ENCODE results near the gene SMIM17. TPM values are rescaled to one million over a fixed set of nuclear protein-coding genes. Genes with fewer than 3 reads are reported as not detected.
A peak's percentile ranks its signal among the peaks of the same experiment; 100 is the strongest.

Gene SMIM17
- total and polyA plus RNA-seq, 2 experiments from 2014 or later, result 0.63 TPM; not detected in 1

DNA sequence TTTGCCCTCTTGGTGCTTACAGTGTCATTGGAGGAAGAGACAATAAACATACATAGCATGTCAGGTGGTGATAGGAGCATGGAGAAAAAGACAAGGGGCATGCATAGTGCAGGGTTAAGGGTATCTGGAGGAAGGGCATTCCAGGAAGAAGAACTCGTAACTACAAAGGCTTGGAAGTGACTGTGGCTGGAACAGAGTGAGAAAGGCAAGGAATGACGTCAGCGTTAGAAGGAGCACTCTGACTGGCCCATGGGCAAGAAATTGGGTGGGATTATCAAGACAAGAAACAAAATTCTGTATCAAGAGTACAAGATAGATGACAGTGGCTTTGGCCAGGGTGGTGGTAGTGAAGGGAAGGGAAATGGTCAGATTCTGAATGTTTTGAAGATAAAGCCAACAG lies 11.2 kb downstream of the SMIM17 start:
- Histone ChIP-seq H3K27ac (ENCODE audit: low read depth) (no peak overlapping the region), H3K36me3 (ENCODE audit: insufficient read depth) (0 out of 2 replicates have a peak, but pooled peaks cover 3% of the 10 kb centered on the region), H3K4me2 (no peak overlapping the region), H3K4me3 (no peak overlapping the region), H3K27me3 (ENCODE audit: insufficient read depth) (no peaks in the 10 kb centered on the region), H2AFZ (no peak overlapping the region), H4K20me1 (replicated peaks; ENCODE audit: insufficient read depth) (no peaks in the 10 kb centered on the region), H3K9me2 (ENCODE audit: insufficient read depth) (no peaks in the 10 kb centered on the region), H3K79me2 (replicated peaks; ENCODE audit: insufficient read depth) (no peaks in the 10 kb centered on the region), H3K4me1 (ENCODE audit: insufficient read depth) (no peaks in the 10 kb centered on the region), H3F3A (replicated peaks; ENCODE audit: low read depth) (no peaks in the 10 kb centered on the region)
- Mint-ChIP-seq H3K27ac (no peak overlapping the region), H3K4me1 (no peaks in the 10 kb centered on the region), H3K27me3 (ENCODE audit: insufficient read depth, low read depth, poor library complexity) (peaks cover 4% of the 10 kb centered on the region), H3K9me3 (peaks cover 92% of the 10 kb centered on the region), H3K36me3 (ENCODE audit: low read depth) (peaks cover 31% of the 10 kb centered on the region), H3K4me3 (no peak overlapping the region)
- DNase-seq (ENCODE audit: low spot score) (no peak), ATAC-seq (no peak)
- TF ChIP-seq EZH2 (IDR thresholded peaks at IDR 0.05; ENCODE audit: low read depth, unreplicated experiment), result no peak
- TF ChIP-seq EZH2phosphoT487 (IDR thresholded peaks at IDR 0.05; ENCODE audit: unreplicated experiment), result no peak
- TF ChIP-seq ZNF331 (CRISPR knock-in tag; IDR thresholded peaks at IDR 0.05; ENCODE audit: low read depth), result no peak
- no peak for TF ChIP-seq CTCF (conservative IDR thresholded peaks at IDR 0.05; ENCODE audit: low read depth in 2 of 2)

- Histone ChIP-seq H3K9me2 (ENCODE audit: insufficient read depth) (no peaks in the 10 kb centered on the region), H2AFZ (no peak overlapping the region), H4K20me1 (replicated peaks; ENCODE audit: insufficient read depth) (no peaks in the 10 kb centered on the region), H3F3A (replicated peaks; ENCODE audit: low read depth) (no peaks in the 10 kb centered on the region), H3K4me2 (no peak overlapping the region), H3K79me2 (replicated peaks; ENCODE audit: insufficient read depth) (no peaks in the 10 kb centered on the region), H3K4me3 (no peak overlapping the region), H3K36me3 (ENCODE audit: insufficient read depth) (no peaks in the 10 kb centered on the region), H3K4me1 (ENCODE audit: insufficient read depth) (no peaks in the 10 kb centered on the region), H3K27me3 (ENCODE audit: insufficient read depth) (no peaks in the 10 kb centered on the region), H3K27ac (ENCODE audit: low read depth) (no peak overlapping the region)
- no peaks in the 10 kb centered on the region for H3K4me1 Mint-ChIP-seq
- no peak for DNase-seq (ENCODE audit: low spot score)
- H3K36me3 Mint-ChIP-seq (ENCODE audit: low read depth), result peaks cover 40% of the 10 kb centered on the region
- H3K27ac Mint-ChIP-seq, result no peak overlapping the region
- TF ChIP-seq REST (IDR thresholded peaks at IDR 0.05; ENCODE audit: unreplicated experiment) (no peak), CTCF (conservative IDR thresholded peaks at IDR 0.05; ENCODE audit: low read depth in 2 of 2) (peak in 1 of 2 experiments; percentile 11; a peak in 1 of 4 replicates)
- H3K27me3 Mint-ChIP-seq (ENCODE audit: insufficient read depth, low read depth, poor library complexity), result peaks cover 10% of the 10 kb centered on the region
- peaks cover 91% of the 10 kb centered on the region for H3K9me3 Mint-ChIP-seq
- H3K4me3 Mint-ChIP-seq, result no peak overlapping the region
- no peak for ATAC-seq
These were observed 17.6 kb downstream of the SMIM17 start for GRCh38 chr19:56660381-56661107.

Data from GM23338 (cell line).